H9 (cell line): Measurements from ENCODE around the gene DACH1. TPM values are rescaled to one million over a fixed set of nuclear protein-coding genes. Genes with fewer than 3 reads are reported as not detected.

ENCODE experiments used
- DNase-seq: peaks from one replicate; pipeline ENCODE4 v3.0.0-alpha.2; 2017
- H2AFZ ChIP-seq: one replicate; pipeline ENCODE4 v1.6.1; 2013; ENCODE audit warnings: mild to moderate bottlenecking, low read length, control low read depth, moderate library complexity
- H2AK5ac ChIP-seq: 2 replicates; pipeline ENCODE4 v1.6.1; 2013; ENCODE audit warnings: low read length, control low read depth, mixed read lengths; ENCODE audit not compliant: insufficient read length
- H2BK120ac ChIP-seq: one replicate; pipeline ENCODE4 v1.6.1; 2013; ENCODE audit warnings: low read depth, mild to moderate bottlenecking, low read length, control low read depth, inconsistent platforms; ENCODE audit not compliant: poor library complexity, severe bottlenecking
- H2BK12ac ChIP-seq: 2 replicates; pipeline ENCODE4 v1.6.1; 2013; ENCODE audit warnings: low read length, control low read depth, mixed read lengths, low read depth; ENCODE audit not compliant: insufficient read length
- H2BK15ac ChIP-seq: 2 replicates; pipeline ENCODE4 v1.6.1; 2013; ENCODE audit warnings: low read depth, low read length, control low read depth
- H2BK20ac ChIP-seq: one replicate; pipeline ENCODE4 v1.6.1; 2013; ENCODE audit warnings: low read depth, mild to moderate bottlenecking, low read length, control low read depth, inconsistent platforms; ENCODE audit not compliant: poor library complexity, severe bottlenecking
- H2BK5ac ChIP-seq: 2 replicates; pipeline ENCODE4 v1.6.1; 2013; ENCODE audit warnings: low read length, control low read depth, mixed read lengths; ENCODE audit not compliant: insufficient read length
- H3K14ac ChIP-seq: 2 replicates; pipeline ENCODE4 v1.6.1; 2013; ENCODE audit warnings: low read length, control low read depth; ENCODE audit not compliant: insufficient read depth
- H3K18ac ChIP-seq: 2 replicates; pipeline ENCODE4 v1.6.1; 2013; ENCODE audit warnings: low read depth, mild to moderate bottlenecking, mixed read lengths, low read length, control low read depth; ENCODE audit not compliant: insufficient read length
- H3K23ac ChIP-seq: 2 replicates; pipeline ENCODE4 v1.6.1; 2013; ENCODE audit warnings: low read length, control low read depth, mixed read lengths, low read depth; ENCODE audit not compliant: insufficient read length
- H3K23me2 ChIP-seq: 2 replicates; pipeline ENCODE4 v1.6.1; 2013; ENCODE audit warnings: low read depth, mild to moderate bottlenecking, mixed read lengths, low read length, control low read depth; ENCODE audit not compliant: insufficient read length, poor library complexity, severe bottlenecking
- H3K27ac ChIP-seq: 2 replicates; pipeline ENCODE4 v1.5.1; 2013; ENCODE audit warnings: low read length, control low read depth, mixed read lengths, low read depth; ENCODE audit not compliant: insufficient read length
- H3K27me3 ChIP-seq: 2 replicates; pipeline ENCODE4 v1.6.1; 2013; ENCODE audit warnings: low read length, control low read depth, inconsistent platforms; ENCODE audit not compliant: insufficient read depth
- H3K4ac ChIP-seq: 2 replicates; pipeline ENCODE4 v1.6.1; 2013; ENCODE audit warnings: low read depth, mild to moderate bottlenecking, control low read depth, inconsistent platforms, low read length, moderate library complexity
- H3K4me1 ChIP-seq: 2 replicates; pipeline ENCODE4 v1.6.1; 2013; ENCODE audit warnings: low read length, control low read depth, inconsistent platforms; ENCODE audit not compliant: insufficient read depth
- H3K4me2 ChIP-seq: 2 replicates; pipeline ENCODE4 v1.6.1; 2013; ENCODE audit warnings: low read length, control low read depth, mixed read lengths; ENCODE audit not compliant: insufficient read length, insufficient read depth
- H3K56ac ChIP-seq: 2 replicates; pipeline ENCODE4 v1.6.1; 2013; ENCODE audit warnings: low read depth, mild to moderate bottlenecking, mixed read lengths, low read length, control low read depth; ENCODE audit not compliant: insufficient read length
- H3K79me1 ChIP-seq: 2 replicates; pipeline ENCODE4 v1.6.1; 2013; ENCODE audit warnings: low read depth, mild to moderate bottlenecking, moderate library complexity, low read length, control low read depth, inconsistent platforms; ENCODE audit not compliant: insufficient read depth, poor library complexity, severe bottlenecking
- H3K79me2 ChIP-seq: 2 replicates; pipeline ENCODE4 v1.6.1; 2013; ENCODE audit warnings: low read length, control low read depth, inconsistent platforms; ENCODE audit not compliant: insufficient read depth
- H3K9ac ChIP-seq: 2 replicates; pipeline ENCODE4 v1.6.1; 2013; ENCODE audit warnings: low read length, control low read depth, mixed read lengths; ENCODE audit not compliant: insufficient read length; ENCODE audit errors: extremely low read depth
- H3K9me3 ChIP-seq: one replicate; pipeline ENCODE4 v1.6.1; 2013; ENCODE audit warnings: low read depth, low read length, inconsistent platforms; ENCODE audit not compliant: control insufficient read depth
- H3T11ph ChIP-seq: one replicate; pipeline ENCODE4 v1.6.1; 2013; ENCODE audit warnings: mild to moderate bottlenecking, low read length, control low read depth, inconsistent platforms
- H4K20me1 ChIP-seq: one replicate; pipeline ENCODE4 v1.6.1; 2013; ENCODE audit not compliant: control insufficient read depth, insufficient read length, insufficient read depth
- H4K5ac ChIP-seq: 2 replicates; pipeline ENCODE4 v1.6.1; 2013; ENCODE audit warnings: low read depth, mild to moderate bottlenecking, mixed read lengths, low read length, control low read depth; ENCODE audit not compliant: insufficient read length
- H4K8ac ChIP-seq: replicated peaks from 2 replicates; pipeline ENCODE4 v1.6.1; 2013; ENCODE audit warnings: low read length, control low read depth, mixed read lengths, low read depth; ENCODE audit not compliant: insufficient read length
- H4K91ac ChIP-seq: 2 replicates; pipeline ENCODE4 v1.6.1; 2013; ENCODE audit warnings: low read depth, mild to moderate bottlenecking, moderate library complexity, mixed read lengths, low read length, control low read depth; ENCODE audit not compliant: insufficient read length
- H3K27ac Mint-ChIP-seq, 3 experiments: 2 replicates in 2 of 3; 3 replicates in 1 of 3; pipeline ENCODE4 v1.8.0; 2020 to 2021; ENCODE audit warnings: mixed read lengths in 3 of 3, mild to moderate bottlenecking in 1 of 3, moderate library complexity in 1 of 3
- H3K27me3 Mint-ChIP-seq: 2 replicates; pipeline ENCODE4 v1.8.0; 2021; ENCODE audit warnings: low read depth, mild to moderate bottlenecking, moderate library complexity, mixed read lengths
- H3K36me3 Mint-ChIP-seq, 3 experiments: 2 replicates in 2 of 3; 3 replicates in 1 of 3; pipeline ENCODE4 v1.8.0; 2020 to 2021; ENCODE audit warnings: low read depth in 3 of 3, mixed read lengths in 3 of 3; ENCODE audit not compliant: insufficient read depth in 1 of 3
- H3K4me1 Mint-ChIP-seq, 2 experiments: 2 replicates each; pipeline ENCODE4 v1.8.0; 2020; ENCODE audit warnings: mixed read lengths in 2 of 2
- H3K4me3 Mint-ChIP-seq, 2 experiments: 2 replicates in 1 of 2; 3 replicates in 1 of 2; pipeline ENCODE4 v1.8.0; 2020 to 2021; ENCODE audit warnings: mild to moderate bottlenecking in 2 of 2, mixed read lengths in 2 of 2, moderate library complexity in 1 of 2
- H3K9me3 Mint-ChIP-seq, 2 experiments: 2 replicates in 1 of 2; 3 replicates in 1 of 2; pipeline ENCODE4 v1.8.0; 2020; ENCODE audit warnings: mild to moderate bottlenecking in 2 of 2, mixed read lengths in 2 of 2, moderate library complexity in 1 of 2
- CTCF ChIP-seq: fragments of 200-600 bp; sonication (generic); conservative IDR thresholded peaks from 3 replicates; pipeline ENCODE4 v1.8.0; 2021; ENCODE audit warnings: antibody characterized with exemption, mild to moderate bottlenecking
- WGBS: extraction: QIAGEN DNeasy Blood & Tissue Kit; methylation state at CpG from one replicate; pipeline ENCODE4 v1.1.7; 2013; ENCODE audit warnings: missing lambda C conversion rate, low lambda C conversion rate, mixed read lengths; ENCODE audit not compliant: insufficient read length; ENCODE audit errors: extremely low coverage; 5-methylcytosine and 5-hydroxymethylcytosine counted together
- total RNA-seq: library from RNA; stranded (reverse); gene quantifications from 2 replicates; pipeline ENCODE4 v1.2.1, GENCODE V29; 2021

Gene DACH1
- total RNA-seq, 1 experiment from 2014 or later: not detected

GRCh38 chr13:71677124-71677523 lies 189.9 kb downstream of the DACH1 start:
- H2BK5ac ChIP-seq: no peak overlapping the region
- Mint-ChIP-seq H3K36me3 (no peaks in the 10 kb centered on the region), H3K9me3 (no peaks in the 10 kb centered on the region; a peak in 1 of 5 replicates), H3K4me3 (no peak overlapping the region), H3K4me1 (no peaks in the 10 kb centered on the region), H3K27me3 (peaks cover 8% of the 10 kb centered on the region), H3K27ac (no peak overlapping the region)
- H2BK20ac ChIP-seq: no peak overlapping the region
- no peak overlapping the region for H2BK120ac ChIP-seq
- H3K18ac ChIP-seq: no peak overlapping the region
- H3K23me2 ChIP-seq: no peaks in the 10 kb centered on the region
- no peaks in the 10 kb centered on the region for H3K4me1 ChIP-seq
- H4K91ac ChIP-seq: no peak overlapping the region
- no peak overlapping the region for H3K23ac ChIP-seq
- H2BK15ac ChIP-seq: no peak overlapping the region
- H3K79me2 ChIP-seq: no peaks in the 10 kb centered on the region
- H4K20me1 ChIP-seq: no peaks in the 10 kb centered on the region
- no peaks in the 10 kb centered on the region for H3K79me1 ChIP-seq
- no peak overlapping the region for H3K4me2 ChIP-seq
- H3K14ac ChIP-seq: no peak overlapping the region
- no peak overlapping the region for H3K56ac ChIP-seq
- H3K9ac ChIP-seq: no peak overlapping the region
- DNase-seq: no peak
- TF ChIP-seq CTCF: no peak
- no CpG with 5 or more reads among the region's 2 CpGs for WGBS
- H4K5ac ChIP-seq: no peak overlapping the region
- H2AK5ac ChIP-seq: no peak overlapping the region
- H3K27me3 ChIP-seq: no peaks in the 10 kb centered on the region
- H3K9me3 ChIP-seq: no peaks in the 10 kb centered on the region
- no peak overlapping the region for H4K8ac ChIP-seq
- no peak overlapping the region for H3K27ac ChIP-seq
- no peak overlapping the region for H2AFZ ChIP-seq
- H2BK12ac ChIP-seq: no peak overlapping the region
- H3K4ac ChIP-seq: no peak overlapping the region
- no peak overlapping the region for H3T11ph ChIP-seq
